HCT116 (cell line): Measurements from ENCODE around the gene TYRP1. TPM values are rescaled to one million over a fixed set of nuclear protein-coding genes. Genes with fewer than 3 reads are reported as not detected.

Experiments
- ATAC-seq: fragments of 200-7000 bp; cut with Tn5 transposase; 2 replicates; pipeline ENCODE4 v1.9.1; 2020; ENCODE audit warnings: mild to moderate bottlenecking, moderate library complexity
- BruUV-seq: library from RNA; stranded (reverse); fragments of 400-500 nt; replicated peaks from 2 replicates; lab custom pipeline; 2021; lab: Mats Ljungman, UMichigan
- CTCF ChIA-PET: fragments of 300-600 bp; sonication (Branson Sonifier 250); formaldehyde crosslinking; loops from one replicate; lab custom pipeline; 2021; ENCODE audit warnings: antibody characterized with exemption; lab: Charles Lee
- POLR2A ChIA-PET: fragments of 300-600, 350-600 bp; sonication (Branson Sonifier 250); formaldehyde crosslinking; loops from one replicate; lab custom pipeline; 2021; ENCODE audit warnings: antibody characterized with exemption; lab: Charles Lee
- RAD21 ChIA-PET, 2 experiments: fragments of 300-600 bp; sonication (Branson Sonifier 250); formaldehyde crosslinking; loops; one replicate each; lab custom pipeline; 2023; ENCODE audit warnings: low total read pairs in 2 of 2; ENCODE audit not compliant: uncharacterized antibody in 2 of 2, unreplicated experiment in 2 of 2, low non-redundant PET in 1 of 2; lab: Charles Lee
- DNase-seq: peaks from one replicate; pipeline ENCODE4 v3.0.0-alpha.2; 2010; ENCODE audit warnings: low read depth, low spot score
- H2AFZ ChIP-seq: fragments of 200-600 bp; shearing (Covaris generic), sonication (generic); 2 replicates; pipeline ENCODE4 v1.6.1; 2017; ENCODE audit warnings: low read depth, mixed run types, mixed read lengths, antibody characterized with exemption, low read length; ENCODE audit not compliant: poor library complexity, severe bottlenecking
- H3K27ac ChIP-seq: 2 replicates; pipeline ENCODE4 v1.5.1; 2012; ENCODE audit warnings: low read depth, low read length
- H3K27me3 ChIP-seq: fragments of 200-600 bp; sonication (generic); 2 replicates; pipeline ENCODE4 v1.6.1; 2016; ENCODE audit warnings: mixed run types, low read length, mixed read lengths; ENCODE audit not compliant: insufficient read depth
- H3K36me3 ChIP-seq, 2 experiments: fragments of 200-500 bp in 1 of 2; fragments of 200-600 bp in 1 of 2; sonication (Bioruptor generic) in 1 of 2; sonication (generic) in 1 of 2; 2 replicates each; pipeline versions ENCODE4 v1.5.1 to v1.6.1; 2014 to 2016; ENCODE audit warnings: low read length in 2 of 2, inconsistent platforms in 1 of 2, mixed read lengths in 1 of 2, mixed run types in 1 of 2; ENCODE audit not compliant: insufficient read depth in 2 of 2, control insufficient read depth in 1 of 2
- H3K4me1 ChIP-seq, 2 experiments: fragments of 200-600 bp in 1 of 2; sonication (generic) in 1 of 2; 2 replicates each; pipeline versions ENCODE4 v1.5.1 to v1.6.1; 2012 to 2017; ENCODE audit warnings: low read length in 2 of 2, inconsistent platforms in 1 of 2, mild to moderate bottlenecking in 1 of 2, mixed read lengths in 1 of 2, mixed run types in 1 of 2, moderate library complexity in 1 of 2; ENCODE audit not compliant: insufficient read depth in 2 of 2, control insufficient read depth in 1 of 2
- H3K4me2 ChIP-seq: fragments of 200-600 bp; sonication (generic); 2 replicates; pipeline ENCODE4 v1.6.1; 2017; ENCODE audit warnings: mixed run types, low read length, mixed read lengths
- H3K4me3 ChIP-seq, 2 experiments: fragments of 200-600 bp in 1 of 2; sonication (generic) in 1 of 2; replicated peaks in 1 of 2; 2 replicates each; pipeline ENCODE4 v1.5.1; 2011 to 2016; ENCODE audit warnings: low read length in 2 of 2, control low read depth in 1 of 2, low read depth in 1 of 2, mild to moderate bottlenecking in 1 of 2, mixed read lengths in 1 of 2, mixed run types in 1 of 2
- H3K79me2 ChIP-seq: fragments of 200-600 bp; sonication (generic); 2 replicates; pipeline ENCODE4 v1.6.1; 2017; ENCODE audit warnings: mild to moderate bottlenecking, mixed run types, low read length, moderate library complexity, mixed read lengths; ENCODE audit not compliant: insufficient read depth
- H3K9ac ChIP-seq: fragments of 200-600 bp; sonication (generic); 2 replicates; pipeline ENCODE4 v1.6.1; 2016; ENCODE audit warnings: low read length, mixed read lengths
- H3K9me2 ChIP-seq: fragments of 200-600 bp; sonication (generic), shearing (Covaris generic); 2 replicates; pipeline ENCODE4 v1.6.1; 2017; ENCODE audit warnings: mixed run types, mild to moderate bottlenecking, moderate library complexity; ENCODE audit not compliant: insufficient read depth
- H3K9me3 ChIP-seq, 2 experiments: fragments of 200-500 bp in 1 of 2; fragments of 200-600 bp in 1 of 2; sonication (Bioruptor generic) in 1 of 2; sonication (generic) in 1 of 2; 2 replicates each; pipeline ENCODE4 v1.6.1; 2014 to 2017; ENCODE audit warnings: low read length in 2 of 2, mixed read lengths in 2 of 2, inconsistent platforms in 1 of 2, low read depth in 1 of 2, mild to moderate bottlenecking in 1 of 2, mixed run types in 1 of 2, moderate library complexity in 1 of 2; ENCODE audit not compliant: control insufficient read depth in 1 of 2, insufficient read depth in 1 of 2
- H4K20me1 ChIP-seq: fragments of 200-600 bp; sonication (generic), shearing (Covaris generic); 2 replicates; pipeline ENCODE4 v1.6.1; 2017; ENCODE audit warnings: mixed run types, mild to moderate bottlenecking, moderate library complexity; ENCODE audit not compliant: insufficient read depth
- CBX3 ChIP-seq: IDR thresholded peaks from 2 replicates; pipeline ENCODE4 v1.6.1; 2012; ENCODE audit warnings: low read depth
- CTCF ChIP-seq, 3 experiments: fragments of 200-600 bp in 1 of 3; sonication (generic) in 1 of 3; IDR thresholded peaks in 2 of 3; conservative IDR thresholded peaks in 1 of 3; 2 replicates each; pipeline ENCODE4 v1.5.1; 2012 to 2017; ENCODE audit warnings: low read depth in 2 of 3, low read length in 2 of 3, antibody characterized with exemption in 1 of 3, borderline replicate concordance in 1 of 3, control low read depth in 1 of 3, mild to moderate bottlenecking in 1 of 3, mixed read lengths in 1 of 3, mixed run types in 1 of 3, moderate library complexity in 1 of 3; ENCODE audit not compliant: insufficient read depth in 1 of 3
- ELF1 ChIP-seq: IDR thresholded peaks from 2 replicates; pipeline ENCODE4 v1.6.1; 2012; ENCODE audit warnings: low read depth, borderline replicate concordance
- EZH2 ChIP-seq: fragments of 200-600 bp; sonication (generic); IDR thresholded peaks from 2 replicates; pipeline ENCODE4 v1.6.1; 2017; ENCODE audit warnings: antibody characterized with exemption, mixed run types
- FOSL1 ChIP-seq: IDR thresholded peaks from 2 replicates; pipeline ENCODE4 v1.6.1; 2012; ENCODE audit warnings: low read depth
- POLR2A ChIP-seq: IDR thresholded peaks from 2 replicates; pipeline ENCODE4 v1.7.0; 2011; ENCODE audit warnings: borderline replicate concordance; ENCODE audit not compliant: insufficient read depth, insufficient read length; ENCODE audit errors: extremely low read depth
- RAD21 ChIP-seq: IDR thresholded peaks from 2 replicates; pipeline ENCODE4 v1.6.1; 2012; ENCODE audit warnings: low read depth, mild to moderate bottlenecking
- SIN3A ChIP-seq: IDR thresholded peaks from 2 replicates; pipeline ENCODE4 v1.6.1; 2012; ENCODE audit warnings: low read depth
- SP1 ChIP-seq: IDR thresholded peaks from 2 replicates; pipeline ENCODE4 v1.6.1; 2012; ENCODE audit warnings: low read depth
- TCF7L2 ChIP-seq: IDR thresholded peaks from 2 replicates; pipeline ENCODE4 v1.7.0; 2011; ENCODE audit warnings: borderline replicate concordance, inconsistent platforms; ENCODE audit not compliant: insufficient read depth, insufficient read length; ENCODE audit errors: extremely low read depth
- YY1 ChIP-seq: IDR thresholded peaks from 2 replicates; pipeline ENCODE4 v1.6.1; 2011; ENCODE audit warnings: low read length, low read depth, moderate library complexity, mild to moderate bottlenecking; ENCODE audit not compliant: insufficient replicate concordance; ENCODE audit errors: extremely low read depth
- intact Hi-C: fragments of 100-400 bp; cut with micrococcal nuclease; formaldehyde crosslinking; loops from 2 replicates; pipeline ENCODE4 v1.10.0; 2022
- total RNA-seq: library from RNA; stranded (reverse); gene quantifications from one replicate; pipeline ENCODE4 v1.2.1, GENCODE V29; 2021; ENCODE audit not compliant: unreplicated experiment
- TF ChIP-seq, protein P1 (sequence below): IDR thresholded peaks from 2 replicates; pipeline ENCODE4 v1.6.1; 2012

TYRP1 gene
- total RNA-seq, 1 experiment from 2014 or later: not detected

DNA sequence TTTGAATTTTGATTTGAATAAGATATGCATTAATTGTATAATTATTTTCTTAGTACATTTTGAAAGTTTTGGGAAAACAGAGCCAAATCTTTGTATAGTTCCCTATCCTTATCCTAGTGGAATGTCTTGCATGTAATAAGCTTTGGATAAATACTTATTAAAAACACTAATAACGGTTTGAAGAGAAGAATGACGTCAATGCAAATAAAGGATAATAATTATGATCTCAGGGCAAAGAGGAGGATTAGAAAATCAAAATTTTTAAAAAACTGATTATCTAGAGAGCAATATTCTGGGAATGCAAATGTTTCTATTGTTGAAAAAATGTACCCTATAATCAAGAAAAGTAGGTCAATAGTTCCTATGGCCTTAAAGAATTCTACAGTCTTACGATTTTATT lies 22.1 kb downstream of the TYRP1 start (continued):
- TF ChIP-seq EZH2: no peak
- TF ChIP-seq CTCF (IDR thresholded peaks at IDR 0.05 in 2 of 3, conservative IDR thresholded peaks at IDR 0.05 in 1 of 3; ENCODE audit: borderline replicate concordance in 1 of 3, insufficient read depth in 1 of 3, low read depth in 2 of 3, low read length in 2 of 3): no peak
- TF ChIP-seq ELF1: no peak
- TF ChIP-seq, protein P1, sequence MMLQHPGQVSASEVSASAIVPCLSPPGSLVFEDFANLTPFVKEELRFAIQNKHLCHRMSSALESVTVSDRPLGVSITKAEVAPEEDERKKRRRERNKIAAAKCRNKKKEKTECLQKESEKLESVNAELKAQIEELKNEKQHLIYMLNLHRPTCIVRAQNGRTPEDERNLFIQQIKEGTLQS: no peak
- TF ChIP-seq SIN3A: no peak
- TF ChIP-seq POLR2A: no peak
- no peak for TF ChIP-seq FOSL1
- TF ChIP-seq YY1: no peak
- no peak for TF ChIP-seq CBX3
- TF ChIP-seq TCF7L2: no peak

DNA sequence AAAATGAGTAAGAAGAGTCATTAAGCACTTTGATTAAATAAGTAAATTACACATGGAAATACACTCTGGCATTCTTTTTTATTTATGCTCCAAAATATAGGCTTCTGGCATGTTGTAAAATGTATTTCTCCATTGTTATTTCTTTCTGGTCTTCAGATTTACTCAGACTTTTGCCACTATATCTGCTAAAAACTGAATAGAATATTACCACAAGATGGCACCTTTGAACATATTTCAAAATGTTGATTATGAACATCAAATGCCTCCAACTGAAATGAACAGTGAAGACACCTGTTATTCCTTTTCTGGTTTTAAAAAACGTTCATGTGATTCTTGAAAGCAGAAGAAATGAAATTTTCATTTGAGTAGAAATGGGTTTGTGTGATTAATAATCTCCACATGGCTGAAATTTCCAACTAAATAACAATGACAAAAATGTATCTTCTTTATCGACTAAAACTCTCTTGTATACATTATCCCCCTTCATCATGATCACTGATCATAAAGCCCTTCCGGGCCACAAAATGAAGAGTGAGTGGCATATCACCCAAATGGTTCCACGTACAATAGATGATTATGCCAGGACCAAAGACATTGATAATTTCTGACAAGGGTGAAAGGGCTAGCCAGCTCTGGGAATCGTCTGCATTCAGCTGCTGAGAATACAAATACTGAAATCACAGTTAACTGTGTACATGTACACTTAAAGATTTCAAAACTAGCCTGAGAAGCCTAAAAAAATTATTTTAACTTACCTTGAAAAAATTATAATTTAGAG lies 23.8 kb downstream of the TYRP1 start:
- H3K4me3 ChIP-seq: no peak overlapping the region
- H3K9me3 ChIP-seq: no peaks in the 10 kb centered on the region
- H3K9me2 ChIP-seq: no peaks in the 10 kb centered on the region
- no peaks in the 10 kb centered on the region for H3K4me1 ChIP-seq
- no peak overlapping the region for H3K4me2 ChIP-seq
- intact Hi-C loops: no loop called here
- peak; percentile 43 for TF ChIP-seq RAD21
- no peak for TF ChIP-seq SP1
- peak in 2 of 3 experiments; percentile 22 to 25; a peak in 1 of 6 replicates for TF ChIP-seq CTCF (IDR thresholded peaks at IDR 0.05 in 2 of 3, conservative IDR thresholded peaks at IDR 0.05 in 1 of 3; ENCODE audit: borderline replicate concordance in 1 of 3, insufficient read depth in 1 of 3, low read depth in 2 of 3, low read length in 2 of 3)
- no peaks in the 10 kb centered on the region for H4K20me1 ChIP-seq
- H3K27ac ChIP-seq: no peak overlapping the region
- no TSS peak for BruUV-seq
- ChIA-PET RAD21 (no interaction called here), CTCF (interaction anchor here (1.2 kb wide), 1 partner anchor 15 kb away, joined by 3 read pairs; no protein-coding TSS in a partner anchor), POLR2A (no interaction called here)
- no peaks in the 10 kb centered on the region for H3K27me3 ChIP-seq
- H3K36me3 ChIP-seq: no peaks in the 10 kb centered on the region
- H2AFZ ChIP-seq: no peak overlapping the region
- no peak for ATAC-seq
- no peak for DNase-seq
- H3K9ac ChIP-seq: no peak overlapping the region
- no peaks in the 10 kb centered on the region for H3K79me2 ChIP-seq
